Heart left ventricle (tissue), 16 donors: Measurements from ENCODE around the gene DDX54. TPM values are rescaled to one million over a fixed set of nuclear protein-coding genes. Genes with fewer than 3 reads are reported as not detected.

Experiments
- ATAC-seq, 4 donors: fragments of 200-7000 bp; cut with Tn5 transposase; one replicate each; pipeline ENCODE4 v1.9.1; 2020 to 2022; ENCODE audit warnings: moderate library complexity in 4 of 4, mild to moderate bottlenecking in 3 of 4, moderate number of reproducible peaks in 1 of 4
- DNase-seq, 5 donors: peaks; one replicate each; pipeline ENCODE4 v3.0.0-alpha.2; 2020
- H3K27ac ChIP-seq, 12 donors: fragments of 200-600 bp; sonication (generic) in 4 of 12; one replicate each; pipeline versions ENCODE4 v1.5.0 to v1.8.0; 2016 to 2022; ENCODE audit warnings: mild to moderate bottlenecking in 2 of 12
- H3K27me3 ChIP-seq, 9 donors: fragments of 200-600 bp; sonication (generic) in 2 of 9; one replicate each; pipeline versions ENCODE4 v1.5.1 to v1.8.0; 2016 to 2022; ENCODE audit warnings: mild to moderate bottlenecking in 3 of 9
- H3K36me3 ChIP-seq, 9 donors: fragments of 200-600 bp; sonication (generic) in 2 of 9; one replicate each; pipeline versions ENCODE4 v1.5.0 to v1.8.0; 2018 to 2022; ENCODE audit warnings: mild to moderate bottlenecking in 2 of 9
- H3K4me1 ChIP-seq, 12 donors: fragments of 200-600 bp; sonication (generic) in 4 of 12; one replicate each; pipeline versions ENCODE4 v1.5.0 to v1.8.0; 2016 to 2022; ENCODE audit warnings: mild to moderate bottlenecking in 3 of 12
- H3K4me3 ChIP-seq, 12 donors: fragments of 200-600 bp; sonication (generic) in 4 of 12; one replicate each; pipeline versions ENCODE4 v1.5.0 to v1.8.0; 2017 to 2022; ENCODE audit warnings: mild to moderate bottlenecking in 9 of 12, moderate library complexity in 4 of 12
- H3K9me3 ChIP-seq, 12 donors: fragments of 200-600 bp; sonication (generic) in 4 of 12; one replicate each; pipeline versions ENCODE4 v1.5.0 to v1.8.0; 2016 to 2022; ENCODE audit warnings: mild to moderate bottlenecking in 1 of 12
- CTCF ChIP-seq, 12 donors: fragments of 200-600 bp; sonication (generic) in 4 of 12; IDR thresholded peaks; one replicate each; pipeline versions ENCODE4 v1.5.0 to v1.8.0; 2018 to 2022; ENCODE audit warnings: antibody characterized with exemption in 12 of 12, mild to moderate bottlenecking in 5 of 12
- POLR2A ChIP-seq, 2 donors: fragments of 450-650 bp; IDR thresholded peaks; one replicate each; pipeline ENCODE4 v1.6.1; 2017; ENCODE audit warnings: antibody characterized with exemption in 2 of 2, mild to moderate bottlenecking in 2 of 2, moderate library complexity in 2 of 2
- WGBS, 4 donors: extraction: QIAGEN DNeasy Blood & Tissue Kit in 2 of 4; methylation state at CpG; one replicate each; pipeline versions ENCODE4 v1.1.5 to v1.1.7; 2013 to 2018; 5-methylcytosine and 5-hydroxymethylcytosine counted together
- intact Hi-C, 10 donors: fragments of 100-400 bp; cut with DNase I; formaldehyde crosslinking; loops; one replicate each; pipeline versions ENCODE4 v1.11.1 to v1.14.2; 2022
- polyA plus RNA-seq, 2 donors: library from polyadenylated mRNA; stranded (reverse); fragments of 200-250 nt; gene quantifications; one replicate each; pipeline ENCODE4 v1.2.3, GENCODE V29; 2013
- total RNA-seq, 9 donors: library from RNA; depleted of rRNA in 2 of 9; stranded (reverse); fragments of >200 nt in 2 of 9; fragmentation: NEBNext Ultra II Directional in 3 of 9; extraction: Animal tissue kit (Norgen Biotek cat#: 25700) in 3 of 9; gene quantifications; one replicate each; pipeline versions ENCODE4 v1.1.0 to v1.2.4, GENCODE V29; 2016 to 2023
- donor health status: ischemic (EF 13 %, LVEDD 7.1; RV severe dilation, severe dysfunction).
- donor health status: healthy with polysubstance abuse.
- donor health status: DM: no; HTN: yes; CAD: no.
- donor health status: DM: no; HTN: no; CAD: no.
- donor health status: ischemic (EF 25% LVEDD 6.9; RV normal size, moderate dysfunction).
- donor health status: ischemic (EF 25% LVEDD 5.7; RV mildly dilated, moderate dysfunction).
- donor health status: healthy.
- donor health status: DM: yes; HTN: yes; CAD: no.
- donor health status: ischemic (EF 35%, LVEDD 5.7; RV mildly dilated, moderate dysfunction).
- donor health status: nonischemic (EF 11% LVEDD 7.7; RV severe dilation, severe dysfunction).
- donor health status: DM: yes; HTN: yes; CAD: no.
- donor health status: PGD.
- donor health status: ischemic (EF 29% LVEDD 5.4; RV normal size, mild dysfunction).
- donor health status: nonischemic (EF 23%, LVEDD 6.1; RV moderate dilation, normal function).

DDX54 gene
- total and polyA plus RNA-seq, 11 donors, result 23.4 to 60.2 (median 38.2) TPM

- WGBS, 4 donors, result 78 to 89% (median 79%) methylated on average over 3 of the region's 3 CpGs
- peaks cover 13 to 39% (median 26%) of the 10 kb centered on the region in 9 donors for H3K27me3 ChIP-seq
- intact Hi-C loops, result no loop called here
- no peak overlapping the region for H3K4me3 ChIP-seq
- DNase-seq, result peak in 2 of 5 donors; percentile 9 to 40
- H3K27ac ChIP-seq, result no peak overlapping the region
- H3K36me3 ChIP-seq, result no peaks in the 10 kb centered on the region
- peaks cover 0 to 34% (median 0%) of the 10 kb centered on the region in 12 donors for H3K4me1 ChIP-seq
- ATAC-seq, result no peak
- H3K9me3 ChIP-seq, result no peaks in the 10 kb centered on the region
- TF ChIP-seq POLR2A (IDR thresholded peaks at IDR 0.05), result no peak
- no peak for TF ChIP-seq CTCF (IDR thresholded peaks at IDR 0.05)
Observed at GRCh38 chr12:113138826-113139225, 46.5 kb downstream of the DDX54 start.

DNA sequence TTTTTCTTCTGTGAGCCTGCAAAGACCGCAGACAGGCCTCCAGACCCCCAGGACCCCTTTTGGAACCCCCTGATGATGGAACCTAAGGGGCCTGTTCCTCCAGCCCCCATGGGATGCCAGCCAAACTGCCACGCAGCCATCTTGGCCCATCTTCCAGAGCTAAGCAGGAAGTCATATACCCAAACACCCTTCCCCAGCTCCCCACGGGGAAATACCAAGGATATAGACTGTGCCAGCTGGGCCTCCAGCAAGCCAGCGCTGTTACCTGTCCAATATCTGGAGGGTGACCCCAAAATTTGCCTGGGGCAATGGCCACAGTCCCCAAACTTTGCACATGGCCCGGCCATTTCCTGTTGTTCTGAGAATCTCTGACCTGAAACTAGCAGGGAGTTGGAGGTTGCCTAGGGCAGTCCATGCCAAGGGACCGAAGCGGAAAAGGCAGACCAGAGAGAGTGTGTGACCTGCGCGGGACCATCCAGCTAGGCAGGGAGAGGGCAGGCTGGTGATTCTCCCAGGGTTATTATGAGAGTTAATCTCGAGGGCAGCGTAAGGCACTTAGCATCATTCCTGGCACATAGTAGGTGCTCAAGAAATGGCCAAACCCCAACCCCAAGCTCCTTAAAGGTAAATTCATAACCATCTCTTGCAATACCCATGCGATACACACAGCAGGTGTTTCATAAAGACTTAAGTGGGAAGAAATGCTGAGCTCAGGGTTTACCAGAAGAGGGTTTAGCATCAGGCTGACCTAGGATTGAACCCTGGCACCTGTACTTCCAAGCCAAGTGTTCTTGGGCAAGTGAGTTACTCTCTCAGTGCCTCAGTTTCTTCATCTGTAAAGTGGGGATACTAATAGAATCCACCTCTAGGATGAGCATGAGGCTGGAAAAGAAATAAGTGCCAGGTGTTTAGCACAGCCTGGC lies 47.2 kb downstream of the DDX54 start:
- Histone ChIP-seq H3K27me3 (peaks cover 13 to 46% (median 26%) of the 10 kb centered on the region in 9 donors), H3K9me3 (no peaks in the 10 kb centered on the region), H3K27ac (no peak overlapping the region), H3K36me3 (no peaks in the 10 kb centered on the region), H3K4me1 (peaks cover 0 to 28% (median 0%) of the 10 kb centered on the region in 12 donors), H3K4me3 (no peak overlapping the region)
- ATAC-seq, result no peak
- DNase-seq, result peak in 1 of 5 donors; percentile 5
- 77 to 89% (median 83%) methylated on average over 11 to 12 of the region's 12 CpGs for WGBS, 4 donors
- intact Hi-C loops, result no loop called here
- no peak for TF ChIP-seq POLR2A (IDR thresholded peaks at IDR 0.05)
- no peak for TF ChIP-seq CTCF (IDR thresholded peaks at IDR 0.05)

DNA sequence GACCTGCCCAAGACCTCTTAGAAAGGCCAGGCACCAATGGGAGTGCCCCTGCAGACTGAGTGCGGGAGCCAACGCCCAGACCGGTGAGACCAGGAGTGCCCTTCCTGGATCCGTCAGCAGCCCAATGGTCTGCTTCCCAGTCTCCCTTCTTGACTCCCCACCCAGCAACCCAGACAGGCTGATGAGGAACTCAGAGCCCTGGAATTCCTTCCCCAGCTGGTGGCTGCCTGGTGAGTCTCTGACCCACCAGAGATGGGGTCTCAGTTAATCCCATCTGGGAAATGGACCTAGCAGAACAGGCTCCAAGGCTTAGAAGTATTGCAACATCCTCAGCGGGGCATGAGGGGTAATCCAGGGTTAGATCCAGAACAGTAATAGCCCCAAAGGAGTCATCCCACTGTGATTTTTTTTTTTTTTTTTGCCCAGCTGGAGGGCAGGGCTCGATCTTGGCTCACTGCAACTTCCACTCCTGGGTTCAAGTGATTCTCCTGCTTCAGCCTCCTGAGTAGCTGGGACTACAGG lies 48.2 kb downstream of the DDX54 start:
- Histone ChIP-seq H3K27me3 (peaks cover 13 to 55% (median 26%) of the 10 kb centered on the region in 9 donors), H3K36me3 (no peaks in the 10 kb centered on the region), H3K27ac (no peak overlapping the region), H3K4me1 (peaks cover 0 to 17% (median 0%) of the 10 kb centered on the region in 12 donors), H3K9me3 (no peaks in the 10 kb centered on the region), H3K4me3 (no peak overlapping the region)
- DNase-seq, result peak in 1 of 5 donors; percentile 6
- intact Hi-C loops, result no loop called here
- TF ChIP-seq CTCF (IDR thresholded peaks at IDR 0.05), result no peak
- ATAC-seq, result no peak
- WGBS, 4 donors, result 65 to 79% (median 72%) methylated on average over 5 to 6 of the region's 6 CpGs
